ENCODE measurements around the gene FUT8.

DNA sequence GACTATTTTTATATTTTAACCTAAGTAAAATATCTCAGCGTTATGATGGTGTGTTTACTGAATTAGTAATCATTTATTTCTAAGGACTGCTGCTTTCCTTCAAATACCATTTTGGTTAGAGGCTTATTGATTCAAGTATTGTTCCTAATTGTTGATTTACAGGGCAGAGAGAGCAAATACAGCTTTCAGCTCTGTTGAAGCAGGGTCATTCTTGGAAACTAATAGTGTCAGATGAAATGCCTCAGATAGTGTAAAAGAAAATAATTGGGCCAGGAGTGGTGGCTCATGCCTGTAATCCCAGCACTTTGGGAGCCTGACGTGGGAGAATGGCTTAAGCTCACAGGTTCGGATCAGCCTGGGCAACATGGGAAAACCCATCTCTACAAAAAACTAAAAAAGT lies 249.3 kb downstream of the FUT8 start:
- TF ChIP-seq, protein P1, sequence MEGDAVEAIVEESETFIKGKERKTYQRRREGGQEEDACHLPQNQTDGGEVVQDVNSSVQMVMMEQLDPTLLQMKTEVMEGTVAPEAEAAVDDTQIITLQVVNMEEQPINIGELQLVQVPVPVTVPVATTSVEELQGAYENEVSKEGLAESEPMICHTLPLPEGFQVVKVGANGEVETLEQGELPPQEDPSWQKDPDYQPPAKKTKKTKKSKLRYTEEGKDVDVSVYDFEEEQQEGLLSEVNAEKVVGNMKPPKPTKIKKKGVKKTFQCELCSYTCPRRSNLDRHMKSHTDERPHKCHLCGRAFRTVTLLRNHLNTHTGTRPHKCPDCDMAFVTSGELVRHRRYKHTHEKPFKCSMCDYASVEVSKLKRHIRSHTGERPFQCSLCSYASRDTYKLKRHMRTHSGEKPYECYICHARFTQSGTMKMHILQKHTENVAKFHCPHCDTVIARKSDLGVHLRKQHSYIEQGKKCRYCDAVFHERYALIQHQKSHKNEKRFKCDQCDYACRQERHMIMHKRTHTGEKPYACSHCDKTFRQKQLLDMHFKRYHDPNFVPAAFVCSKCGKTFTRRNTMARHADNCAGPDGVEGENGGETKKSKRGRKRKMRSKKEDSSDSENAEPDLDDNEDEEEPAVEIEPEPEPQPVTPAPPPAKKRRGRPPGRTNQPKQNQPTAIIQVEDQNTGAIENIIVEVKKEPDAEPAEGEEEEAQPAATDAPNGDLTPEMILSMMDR (IDR thresholded peaks at IDR 0.05) = no peak
- no peak for TF ChIP-seq EZH2 (IDR thresholded peaks at IDR 0.05; ENCODE audit: borderline replicate concordance, insufficient read depth, low read depth, low read length, poor library complexity, severe bottlenecking)
